ENCODE results near the gene ZNF684. TPM values are rescaled to one million over a fixed set of nuclear protein-coding genes. Genes with fewer than 3 reads are reported as not detected.

Gene ZNF684
- total RNA-seq, 1 experiment from 2014 or later = 5.3 TPM

GRCh38 chr1:40507973-40508372 is 23.5 kb upstream of the ZNF684 start:
- intact Hi-C loops (cut with micrococcal nuclease) = loop anchor here (10.0 kb wide), 1 partner anchor 63 kb away; no protein-coding TSS in a partner anchor
- BruUV-seq (replicated peaks) = no TSS peak

More at GRCh38 chr1:40507973-40508372, 23.5 kb upstream of the ZNF684 start:
- Histone ChIP-seq H3K36me3 (ENCODE audit: control insufficient read depth in 1 of 2, insufficient read depth in 2 of 2, low read length in 2 of 2) (no peaks in the 10 kb centered on the region), H3K27ac (ENCODE audit: low read depth, low read length) (no peak overlapping the region), H3K4me3 (replicated peaks in 1 of 2; ENCODE audit: low read depth in 1 of 2, low read length in 2 of 2) (peak overlapping the region; percentile 28 to 44), H3K27me3 (ENCODE audit: insufficient read depth, low read length) (no peaks in the 10 kb centered on the region), H3K79me2 (ENCODE audit: insufficient read depth, low read length) (no peaks in the 10 kb centered on the region), H3K9me2 (ENCODE audit: insufficient read depth) (no peaks in the 10 kb centered on the region), H4K20me1 (ENCODE audit: insufficient read depth) (no peaks in the 10 kb centered on the region), H3K9ac (ENCODE audit: low read length) (no peak overlapping the region), H3K4me2 (ENCODE audit: low read length) (peak overlapping the region; percentile 47), H3K4me1 (ENCODE audit: control insufficient read depth in 1 of 2, insufficient read depth in 2 of 2, low read length in 2 of 2) (no peaks in the 10 kb centered on the region; a peak in 1 of 4 replicates), H2AFZ (ENCODE audit: low read depth, low read length, poor library complexity, severe bottlenecking) (no peak overlapping the region), H3K9me3 (ENCODE audit: control insufficient read depth in 1 of 2, insufficient read depth in 1 of 2, low read depth in 1 of 2, low read length in 2 of 2) (peaks cover 3 to 4% of the 10 kb centered on the region in 2 experiments; a peak in 1 of 4 replicates)
- ChIA-PET RAD21 (ENCODE audit: low non-redundant PET in 1 of 2, low total read pairs in 2 of 2, uncharacterized antibody in 2 of 2, unreplicated experiment in 2 of 2) (no interaction called here), POLR2A (no interaction called here), CTCF (no interaction called here)
- ATAC-seq (no peak), DNase-seq (ENCODE audit: low read depth, low spot score) (no peak)
- TF ChIP-seq POLR2AphosphoS5 (IDR thresholded peaks at IDR 0.05; ENCODE audit: low read depth, low read length) (no peak), TCF7L2 (IDR thresholded peaks at IDR 0.05; ENCODE audit: borderline replicate concordance, extremely low read depth, insufficient read depth, insufficient read length) (no peak), REST (IDR thresholded peaks at IDR 0.05; ENCODE audit: low read depth) (no peak), CEBPB (IDR thresholded peaks at IDR 0.05; ENCODE audit: low read depth) (no peak), EZH2phosphoT487 (IDR thresholded peaks at IDR 0.05; ENCODE audit: borderline replicate concordance) (no peak), SRF (IDR thresholded peaks at IDR 0.05; ENCODE audit: low read depth) (no peak), ATF3 (IDR thresholded peaks at IDR 0.05) (no peak), FOSL1 (IDR thresholded peaks at IDR 0.05; ENCODE audit: low read depth) (no peak), YY1 (IDR thresholded peaks at IDR 0.05; ENCODE audit: extremely low read depth, insufficient replicate concordance, low read depth, low read length) (no peak), EZH2 (IDR thresholded peaks at IDR 0.05) (no peak), ZNF274 (IDR thresholded peaks at IDR 0.05; ENCODE audit: low read depth, low read length) (no peak), JUND (IDR thresholded peaks at IDR 0.05) (no peak), CBX3 (IDR thresholded peaks at IDR 0.05; ENCODE audit: low read depth) (no peak), ZFX (IDR thresholded peaks at IDR 0.05) (no peak), MAX (IDR thresholded peaks at IDR 0.05) (no peak)

All from HCT116 (cell line).